Adrenal gland (tissue), 5 donors: ENCODE measurements around the gene NSMF.

ENCODE experiments used
- CTCF ChIP-seq, 6 experiments: fragments of 450-650 bp in 4 of 6; fragments of 200-600 bp in 2 of 6; sonication (generic) in 1 of 6; IDR thresholded peaks; 1 replicate in 5 of 6; 2 replicates in 1 of 6; pipeline versions ENCODE4 v1.5.1 to v1.8.0; 2016 to 2021; ENCODE audit warnings: antibody characterized with exemption in 6 of 6, mild to moderate bottlenecking in 2 of 6, moderate library complexity in 1 of 6
- POLR2A ChIP-seq, 2 donors: fragments of 450-650 bp; IDR thresholded peaks; one replicate each; pipeline ENCODE4 v1.6.1; 2017; ENCODE audit warnings: antibody characterized with exemption in 2 of 2, mild to moderate bottlenecking in 2 of 2, moderate library complexity in 1 of 2
- donor health status: DM: no; HTN: no; CAD: no.

DNA sequence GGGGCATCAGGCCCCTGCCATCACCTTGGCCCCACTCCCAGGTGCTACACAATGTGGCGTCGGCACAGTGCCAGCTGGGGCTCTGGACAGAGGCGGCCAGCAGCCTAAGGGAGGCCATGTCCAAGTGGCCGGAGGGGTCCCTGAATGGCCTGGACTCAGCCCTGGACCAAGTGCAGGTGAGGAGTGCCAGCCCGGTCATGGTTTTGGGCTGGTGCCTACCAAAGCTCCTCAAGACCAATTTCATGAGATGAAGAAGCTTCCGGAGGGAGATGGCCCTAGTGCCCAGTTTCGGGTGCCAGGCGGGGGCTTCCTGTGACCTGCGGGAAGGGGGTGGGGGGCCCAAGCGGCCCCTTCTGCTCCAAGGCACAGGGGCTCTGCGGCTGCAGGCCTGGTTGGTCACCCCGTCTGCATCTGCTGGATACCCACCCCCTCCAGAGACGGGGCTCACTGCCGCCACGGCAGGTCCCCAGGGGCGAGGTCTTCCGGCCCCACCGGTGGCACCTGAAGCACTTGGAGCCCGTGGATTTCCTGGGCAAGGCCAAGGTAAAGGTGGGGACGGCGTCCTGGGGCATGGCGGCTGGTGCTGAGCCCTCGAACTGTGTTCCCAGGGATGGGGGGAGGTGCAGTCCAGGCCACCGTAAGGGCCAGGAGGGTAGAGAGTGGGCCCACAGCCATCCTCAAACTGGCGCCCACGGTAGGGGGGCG, 30.1 kb downstream of the NSMF start:
- TF ChIP-seq POLR2A (IDR thresholded peaks at IDR 0.05) (no peak), CTCF (IDR thresholded peaks at IDR 0.05) (no peak)
